ENCODE data around the gene TPM1.

The TPM1 gene

DNA sequence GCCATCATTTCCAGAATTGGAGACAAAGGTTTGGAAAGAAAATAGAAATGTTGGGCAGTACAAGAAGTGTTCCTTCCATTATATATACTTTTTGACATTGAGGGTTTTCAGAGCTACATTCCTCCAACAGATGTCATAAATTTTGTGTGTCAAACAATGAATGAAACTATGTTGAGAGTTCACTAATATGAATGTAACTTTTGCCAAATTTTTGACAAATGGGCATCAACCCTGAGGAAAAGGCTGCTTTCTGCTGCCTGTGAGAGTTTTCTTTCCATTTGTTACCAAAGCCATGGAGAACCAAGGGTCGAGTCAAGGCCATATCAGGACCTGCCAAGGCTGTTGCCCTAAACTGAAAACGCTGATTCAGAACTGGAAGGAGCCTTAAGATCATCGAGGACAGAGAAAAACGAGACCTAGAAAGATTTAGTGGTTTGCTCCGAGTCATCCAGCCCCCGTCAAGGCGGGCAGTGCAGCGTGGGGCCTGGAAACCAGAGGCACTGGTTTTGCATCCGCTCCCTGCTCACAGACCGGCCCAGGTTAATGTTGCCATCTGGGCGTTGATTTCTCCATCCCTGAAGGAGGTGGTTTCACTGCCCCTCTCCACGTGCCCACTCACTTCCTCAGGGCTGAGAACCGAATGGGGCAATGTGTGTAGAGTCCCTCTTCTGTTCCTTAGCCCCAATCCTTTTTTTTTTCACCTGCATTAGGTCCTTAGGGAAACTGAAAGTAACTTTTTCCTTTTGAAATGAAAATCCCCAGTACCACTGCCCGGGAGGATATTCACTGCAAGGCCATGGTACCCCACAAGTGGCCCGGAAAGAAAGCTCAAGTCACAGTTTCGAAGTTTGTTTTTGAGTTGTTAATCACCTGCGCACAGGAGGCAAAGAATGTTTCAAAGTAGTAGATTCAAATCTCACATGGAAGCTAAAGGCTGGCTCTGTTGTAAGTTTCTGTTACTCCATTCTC is 32.8 kb downstream of the TPM1 start:
- no peak for DNase-seq (ENCODE audit: low read depth)

DNA sequence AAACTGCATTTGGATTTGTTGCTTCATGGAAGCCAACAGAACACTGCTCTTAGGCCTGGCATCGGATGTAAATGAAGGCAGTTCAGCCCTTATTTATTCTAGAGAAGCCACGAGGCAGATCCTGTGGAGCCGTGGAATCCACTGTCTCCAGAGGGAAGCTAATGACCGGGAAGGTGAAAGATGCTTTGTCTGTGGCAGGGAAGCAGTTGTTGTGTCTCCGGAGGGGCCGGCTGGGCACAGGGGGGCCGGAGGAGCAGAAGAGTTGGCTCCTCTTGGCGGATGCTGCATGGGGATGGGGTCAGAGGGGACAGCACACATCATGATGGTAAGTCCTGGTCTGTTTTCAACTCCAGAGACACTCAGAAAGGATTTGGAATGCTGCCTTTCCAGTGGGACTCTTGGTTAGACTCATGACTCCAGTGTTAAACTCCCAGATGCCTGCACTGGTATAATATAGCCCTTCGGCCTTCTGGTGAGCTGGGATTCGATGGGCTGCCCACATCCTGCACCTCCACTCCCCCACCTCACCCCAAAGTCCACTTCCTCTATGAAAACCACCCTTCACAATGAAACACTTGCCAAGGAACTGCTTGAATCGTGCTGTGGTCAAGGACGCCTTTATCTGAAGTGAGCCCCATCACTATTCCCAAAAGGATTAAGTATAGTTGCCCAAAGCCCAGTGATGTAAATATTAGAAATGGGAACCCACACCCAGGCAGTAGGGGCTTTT is 33.6 kb downstream of the TPM1 start:
- DNase-seq (ENCODE audit: low read depth) = no peak

DNA sequence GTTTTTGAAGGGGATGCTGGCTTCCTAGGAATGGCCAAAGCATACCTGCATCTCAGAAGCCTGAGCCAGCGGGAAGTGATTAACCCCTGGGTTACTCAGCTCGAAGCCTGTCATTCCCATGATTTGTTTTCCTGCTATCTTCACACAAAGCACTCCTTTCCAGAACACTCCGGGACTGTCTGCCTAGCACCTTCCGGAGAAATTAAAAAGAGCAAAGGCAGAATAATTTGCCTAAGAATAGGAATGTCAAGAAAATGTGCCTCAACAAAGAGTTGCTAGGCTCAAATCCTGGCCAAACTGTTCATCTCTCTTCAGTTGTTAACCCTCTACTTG is 34.1 kb downstream of the TPM1 start:
- DNase-seq (ENCODE audit: low read depth) = no peak

DNA sequence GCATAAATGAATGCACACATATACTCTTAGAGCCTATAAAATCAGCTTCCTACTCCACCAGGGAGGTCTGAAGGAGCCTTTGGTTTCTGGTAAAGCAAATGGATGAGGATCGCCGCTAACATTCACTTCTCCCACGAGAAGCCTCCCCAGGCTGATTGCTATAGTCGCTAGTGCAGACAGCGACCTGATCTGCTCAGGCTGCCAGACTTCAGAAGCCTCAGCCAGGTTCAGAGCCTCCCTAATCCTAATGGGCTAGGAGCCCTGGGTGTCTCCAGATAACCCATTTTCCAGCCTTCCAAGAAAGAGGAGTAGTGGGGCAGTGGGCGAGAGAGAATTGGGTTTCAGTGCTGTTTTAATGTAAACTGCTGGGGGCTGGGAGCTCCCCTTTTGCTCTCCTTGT is 35.4 kb downstream of the TPM1 start:
- DNase-seq (ENCODE audit: low read depth) = no peak

DNA sequence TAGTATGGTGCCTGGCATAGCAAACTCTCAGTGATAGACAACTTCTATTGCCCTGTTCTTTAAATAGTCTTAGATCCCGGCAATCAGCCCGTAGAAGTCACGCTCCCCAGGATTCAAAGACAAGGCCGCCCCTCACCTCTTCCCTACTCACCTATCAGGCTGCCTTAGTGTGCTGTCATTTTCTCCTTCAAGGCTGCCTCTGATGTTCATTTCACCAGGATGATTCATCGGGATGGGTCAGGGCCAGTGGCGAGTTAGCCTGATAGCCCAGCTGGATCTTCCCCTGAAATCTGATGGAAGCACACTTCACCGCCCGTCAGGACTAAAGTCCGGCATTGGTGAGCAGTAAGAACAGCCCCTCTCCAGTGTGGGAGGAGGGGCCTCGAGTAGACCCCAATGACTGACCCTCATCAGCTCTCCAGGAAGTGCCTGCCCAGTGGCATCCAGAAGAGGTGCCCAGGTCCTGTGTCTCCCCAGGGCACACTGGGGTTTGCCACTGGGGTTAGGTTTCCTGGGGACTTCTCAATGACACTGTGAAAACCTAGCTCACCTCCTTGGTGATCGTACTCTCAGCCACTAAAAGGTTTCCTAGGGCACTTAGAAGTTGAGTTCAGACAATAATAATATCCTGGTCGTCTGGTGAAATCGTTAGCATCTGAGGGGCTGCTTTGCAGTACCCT is 37.5 kb downstream of the TPM1 start:
- DNase-seq (ENCODE audit: low read depth) = no peak

DNA sequence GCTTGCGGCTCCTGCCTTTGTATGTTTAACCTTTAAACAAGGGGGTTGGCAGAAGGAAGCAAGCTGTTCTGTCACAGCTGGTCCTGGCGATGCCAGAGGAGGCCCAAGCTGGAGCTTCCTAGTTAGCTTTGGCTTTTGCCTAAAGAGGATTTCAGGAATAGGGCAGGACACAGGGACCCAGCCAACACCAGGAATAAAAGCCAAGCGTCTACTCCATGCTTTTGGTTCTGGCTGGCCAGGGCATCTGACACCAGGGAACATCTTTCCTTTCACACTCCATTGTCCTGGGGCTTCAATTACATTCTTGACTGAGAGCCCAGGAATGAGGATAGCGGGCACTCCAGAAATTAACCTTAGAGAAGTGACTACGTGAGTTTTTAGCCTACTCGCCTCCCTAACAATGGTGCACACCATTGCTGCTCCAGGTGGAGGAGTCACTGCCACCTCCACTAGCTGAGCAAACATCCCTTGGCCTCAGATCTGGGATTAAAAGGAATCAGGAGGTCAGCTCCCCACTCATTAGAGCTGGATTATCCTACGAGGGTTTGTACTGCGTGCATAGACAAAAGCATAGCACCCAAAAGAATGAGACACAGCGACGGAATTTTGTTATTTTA is 38.2 kb downstream of the TPM1 start:
- DNase-seq (ENCODE audit: low read depth) = no peak

DNA sequence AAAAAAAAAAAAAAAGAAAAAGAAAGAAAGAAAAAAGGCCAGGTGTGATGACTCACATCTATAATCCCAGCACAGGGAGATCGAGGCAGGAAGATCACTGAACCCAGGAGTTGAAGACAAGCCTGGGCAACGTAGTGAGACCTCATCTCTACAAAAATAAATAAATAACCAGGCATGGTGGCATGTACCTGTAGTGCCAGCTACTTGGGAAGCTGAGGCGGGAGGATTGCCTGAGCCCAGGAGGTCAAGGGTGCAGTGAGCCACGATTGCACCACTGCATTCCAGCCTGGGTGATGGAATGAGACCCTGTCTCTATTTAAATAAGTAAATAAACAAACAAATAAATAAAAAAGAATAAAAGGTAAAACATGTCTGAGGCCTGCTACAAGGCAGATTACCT is 39.8 kb downstream of the TPM1 start:
- no peak for DNase-seq (ENCODE audit: low read depth)

DNA sequence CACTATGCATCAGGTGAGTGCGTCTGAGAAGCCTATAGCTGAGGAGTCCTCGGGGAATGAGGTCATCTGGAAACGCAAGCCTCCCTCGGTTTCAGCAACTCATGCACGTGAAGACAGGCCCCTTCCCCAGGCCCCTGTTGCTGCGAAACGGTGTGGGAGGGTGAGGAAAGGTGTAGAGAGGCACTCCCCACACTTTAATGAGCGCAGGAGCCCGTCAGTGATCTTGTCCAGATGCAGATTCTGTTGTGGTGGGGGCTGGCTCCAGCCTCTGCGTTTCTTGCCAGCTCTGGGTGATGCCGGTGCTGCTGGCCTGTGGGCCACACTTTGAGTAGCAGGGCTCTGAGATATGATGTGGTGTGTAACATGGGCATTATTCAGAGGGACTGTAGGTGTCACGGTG is 40.5 kb downstream of the TPM1 start:
- DNase-seq (ENCODE audit: low read depth) = no peak

DNA sequence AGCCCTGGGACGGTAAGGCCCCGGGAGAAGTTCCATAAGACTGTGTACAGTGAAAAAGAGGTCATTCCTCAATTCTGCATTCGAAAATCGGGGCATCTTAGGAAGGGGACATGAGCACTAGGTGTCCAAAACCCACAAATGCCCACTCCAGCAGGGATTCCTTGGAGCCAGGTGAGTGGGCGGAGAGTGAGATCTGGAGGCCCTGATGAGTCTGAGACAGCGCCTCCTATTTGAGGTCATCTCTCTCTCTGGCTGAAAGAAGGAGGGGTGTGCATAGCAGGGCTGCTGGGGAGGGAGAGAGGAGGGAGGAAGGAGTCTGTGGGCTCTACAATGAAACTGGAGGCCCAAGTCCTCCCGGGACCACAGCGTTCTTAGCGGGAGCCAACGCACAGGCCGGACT is 41.0 kb downstream of the TPM1 start:
- no peak for DNase-seq (ENCODE audit: low read depth)

DNA sequence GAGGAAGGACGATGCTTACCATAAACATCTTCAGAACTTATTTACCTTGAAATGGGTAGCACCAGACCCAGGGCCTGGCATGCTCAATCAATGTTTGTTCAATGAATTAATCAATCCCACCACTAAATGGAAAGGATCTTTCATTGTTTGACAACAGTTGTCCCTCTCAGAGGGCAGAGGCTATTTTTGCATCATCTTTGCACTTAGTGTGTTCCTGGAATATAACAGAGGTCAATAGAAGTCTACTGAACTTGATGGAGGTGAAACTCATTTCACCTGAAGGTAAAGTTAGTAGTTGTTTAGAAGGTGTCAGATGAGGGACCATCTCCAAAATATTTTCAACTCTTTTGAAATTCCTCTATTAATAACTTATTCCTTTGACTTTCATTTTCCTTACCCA is 42.3 kb downstream of the TPM1 start:
- no peak for DNase-seq (ENCODE audit: low read depth)

DNA sequence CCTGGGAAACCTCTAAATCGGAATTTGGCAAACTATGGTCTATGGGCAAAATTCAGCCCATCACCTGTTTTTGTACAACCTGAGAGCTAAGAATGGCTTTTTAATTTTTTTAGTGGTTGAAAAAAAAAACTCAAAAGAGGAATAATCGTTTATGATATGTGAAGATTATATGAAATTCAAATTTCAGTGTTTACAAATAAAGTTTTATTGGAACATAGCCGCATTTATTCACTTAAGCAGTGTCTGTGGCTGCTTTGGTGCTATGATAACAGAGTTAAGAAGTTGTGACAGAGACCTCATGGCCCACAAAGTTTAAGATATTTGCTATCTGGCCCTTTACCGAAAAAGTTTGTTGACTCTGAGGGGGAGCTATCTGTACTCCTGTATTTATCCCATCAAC is 42.7 kb downstream of the TPM1 start:
- DNase-seq (ENCODE audit: low read depth) = no peak

DNA sequence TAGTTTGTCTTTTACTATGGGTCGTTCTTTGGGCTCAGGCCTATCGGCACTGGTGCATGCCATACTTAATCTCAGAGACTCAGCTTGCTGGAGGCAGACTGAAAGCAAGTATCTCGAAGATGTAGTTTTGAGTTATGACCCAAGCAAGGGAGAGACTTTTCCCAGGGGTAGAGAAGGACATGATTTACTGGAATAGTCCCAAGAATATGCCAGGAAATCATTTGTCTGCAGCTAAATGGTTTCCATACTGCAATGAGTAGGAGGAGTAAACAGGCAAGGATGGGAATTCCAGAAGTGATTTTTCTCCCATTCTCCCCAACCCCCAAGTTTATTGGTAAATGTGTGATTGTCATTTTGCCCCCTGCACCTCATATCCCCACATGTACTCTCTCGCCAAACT is 43.7 kb downstream of the TPM1 start:
- DNase-seq (ENCODE audit: low read depth) = no peak

DNA sequence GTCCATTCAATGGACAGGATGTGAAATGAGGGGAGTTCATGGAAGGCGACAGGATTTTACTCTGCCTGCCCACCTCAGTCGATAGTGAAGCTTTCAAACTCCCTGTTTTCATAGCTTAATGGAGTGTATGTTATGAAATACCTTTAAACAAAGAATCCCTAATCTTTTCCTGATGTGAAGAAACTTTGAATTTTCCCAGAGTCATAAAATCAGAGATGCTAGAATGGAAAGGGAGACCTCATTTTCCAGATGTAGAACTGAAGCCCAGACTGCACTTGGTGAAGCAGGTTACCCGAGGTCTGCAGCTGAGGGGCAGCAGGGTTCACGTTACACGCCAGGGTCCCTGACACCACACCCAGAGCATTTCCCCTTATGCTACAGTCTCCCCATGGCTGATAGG is 44.4 kb downstream of the TPM1 start:
- DNase-seq (ENCODE audit: low read depth) = no peak

DNA sequence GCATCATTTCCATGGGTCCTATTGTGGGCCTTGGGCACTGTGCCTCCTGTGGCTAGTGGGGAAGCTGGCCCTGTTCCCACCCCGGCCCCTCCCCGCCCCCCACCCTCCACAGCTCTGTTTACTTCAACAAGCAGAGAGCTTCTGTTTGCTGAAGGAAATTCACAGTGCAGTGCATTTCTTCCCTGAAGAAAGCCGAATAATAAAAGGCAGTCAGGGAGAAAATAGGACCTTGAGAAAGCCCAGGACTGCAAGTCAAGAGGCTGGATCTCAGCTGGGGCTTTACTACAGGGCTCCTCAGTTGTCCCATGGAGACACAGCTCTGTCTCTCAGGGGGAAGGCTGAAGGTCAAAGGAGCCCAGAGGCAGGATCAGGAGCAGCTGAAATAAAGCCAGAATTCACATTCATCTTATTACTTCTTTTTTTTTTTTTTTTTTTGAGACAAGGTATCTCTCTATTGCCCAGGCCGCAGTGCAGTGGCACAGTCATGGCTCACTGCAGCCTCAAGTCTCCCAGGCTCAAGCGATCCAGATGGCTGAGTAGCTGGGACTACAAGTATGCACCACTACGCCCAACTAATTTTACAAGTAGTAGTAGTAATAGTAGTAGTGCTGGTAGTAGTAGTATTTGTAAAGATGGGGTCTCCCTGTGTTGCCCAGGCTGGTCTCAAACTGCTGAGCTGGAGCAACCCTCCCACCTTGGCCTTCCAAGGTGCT is 46.1 kb downstream of the TPM1 start:
- DNase-seq (ENCODE audit: low read depth) = no peak

DNA sequence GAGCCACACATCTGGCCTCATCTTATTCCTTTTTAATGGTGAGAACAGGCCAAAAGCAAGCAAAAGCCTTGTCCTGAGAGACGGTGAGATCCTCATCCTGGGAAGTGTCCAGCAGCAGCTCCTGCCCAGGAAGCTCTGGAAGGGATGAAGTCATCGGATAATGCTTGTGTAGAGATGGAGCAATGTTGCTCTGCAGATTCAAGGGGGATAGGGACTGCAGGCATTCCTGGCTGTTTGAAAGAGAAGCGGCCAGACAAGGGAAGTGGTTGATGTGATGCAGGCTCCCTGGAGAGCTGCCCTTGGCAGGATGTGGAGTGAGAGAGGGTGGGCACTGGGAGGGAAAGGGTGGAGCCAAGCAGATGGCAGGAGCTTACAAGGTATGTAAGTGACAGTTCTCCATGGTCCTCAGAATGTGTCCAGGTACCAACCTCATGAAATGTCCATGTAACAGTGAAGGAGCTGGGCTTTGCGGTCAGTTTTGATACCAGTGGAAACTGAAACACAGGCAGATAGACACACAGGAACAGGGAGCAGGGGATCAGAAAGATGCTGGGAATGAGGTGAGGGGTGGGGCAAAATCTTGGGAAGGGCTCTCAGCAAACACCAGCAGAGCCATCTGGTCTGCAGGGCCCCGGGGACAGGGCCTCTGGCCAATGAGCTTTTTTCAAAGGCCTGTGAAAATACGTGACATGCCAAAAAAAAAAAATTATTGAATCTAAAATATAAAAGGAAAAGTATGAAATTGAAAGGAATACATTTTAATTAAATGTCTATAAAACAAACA is 46.9 kb downstream of the TPM1 start:
- DNase-seq (ENCODE audit: low read depth) = no peak

DNA sequence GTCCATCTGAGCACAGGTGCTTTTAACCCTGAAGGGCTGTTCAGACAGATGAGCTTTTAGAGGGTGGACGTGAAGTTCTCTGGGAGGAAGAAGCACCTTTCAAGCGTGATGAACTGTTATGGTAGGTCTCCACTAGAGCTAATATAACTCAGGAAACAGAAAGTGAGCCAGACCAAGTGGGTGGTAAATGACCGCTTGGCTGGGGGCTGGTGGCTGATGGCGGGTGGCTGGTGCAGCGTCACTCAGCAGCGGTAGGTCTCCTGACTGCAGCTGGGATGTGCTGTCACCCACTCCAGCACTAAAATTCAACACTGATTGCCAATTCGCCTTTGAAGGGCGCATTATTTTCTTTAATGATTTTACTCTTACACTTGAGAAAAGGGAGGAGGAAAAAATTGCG is 47.9 kb downstream of the TPM1 start:
- no peak for DNase-seq (ENCODE audit: low read depth)

DNA sequence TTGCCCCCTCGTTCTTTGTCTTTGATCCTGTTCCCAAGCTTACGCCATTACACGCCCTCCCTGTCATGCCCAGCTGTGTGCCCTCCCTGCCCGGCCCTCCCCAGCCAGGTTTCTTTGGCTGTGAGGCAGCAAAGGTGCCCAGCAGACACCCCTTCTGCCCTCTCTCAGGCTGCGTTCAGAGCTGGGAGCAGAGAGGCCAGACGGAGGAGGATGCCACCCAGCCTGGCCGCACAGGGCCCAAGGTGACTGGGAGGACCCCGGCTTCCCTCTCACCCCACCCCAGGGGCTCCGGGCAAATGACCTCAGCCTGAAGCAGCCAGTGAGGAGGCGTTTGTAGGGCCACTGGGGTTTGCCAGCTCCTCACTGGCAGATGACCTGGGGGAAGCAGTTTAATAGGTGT is 48.3 kb downstream of the TPM1 start:
- DNase-seq (ENCODE audit: low read depth) = no peak

DNA sequence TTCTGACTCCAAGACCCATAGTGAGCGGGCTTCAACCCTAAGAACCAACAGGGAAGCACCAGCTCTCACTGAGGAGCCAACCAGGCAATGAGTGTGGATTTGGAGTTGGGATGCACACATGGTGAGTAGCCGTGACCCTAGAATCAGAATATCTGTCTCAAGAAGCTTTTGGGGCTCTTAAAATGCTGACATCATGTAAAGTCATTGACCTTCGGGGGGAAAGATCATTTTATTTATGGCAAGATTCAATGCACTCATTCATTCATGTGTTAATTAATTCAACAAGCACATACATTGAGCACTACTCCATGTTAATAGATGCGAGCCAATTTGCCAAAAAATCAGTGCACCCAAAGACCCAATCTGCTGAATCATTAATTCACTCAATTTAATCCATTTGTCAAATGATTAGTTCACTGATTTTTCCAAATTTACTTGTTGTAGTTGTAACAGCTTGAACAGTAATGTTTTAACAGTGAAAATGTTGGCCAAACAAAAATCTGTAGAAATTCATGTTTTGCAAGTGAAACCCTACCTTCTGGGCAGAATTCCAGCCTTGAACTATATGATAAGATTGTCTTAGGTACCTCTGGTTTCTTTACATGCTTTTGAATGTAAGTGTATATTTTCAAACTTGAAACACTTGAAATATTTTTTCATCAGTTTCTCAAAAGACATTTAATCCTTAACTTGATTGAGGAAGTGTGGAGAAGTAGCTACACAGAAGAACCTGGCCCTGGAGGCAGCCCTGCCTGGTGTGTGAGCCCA is 49.3 kb downstream of the TPM1 start:
- DNase-seq (ENCODE audit: low read depth) = no peak

DNA sequence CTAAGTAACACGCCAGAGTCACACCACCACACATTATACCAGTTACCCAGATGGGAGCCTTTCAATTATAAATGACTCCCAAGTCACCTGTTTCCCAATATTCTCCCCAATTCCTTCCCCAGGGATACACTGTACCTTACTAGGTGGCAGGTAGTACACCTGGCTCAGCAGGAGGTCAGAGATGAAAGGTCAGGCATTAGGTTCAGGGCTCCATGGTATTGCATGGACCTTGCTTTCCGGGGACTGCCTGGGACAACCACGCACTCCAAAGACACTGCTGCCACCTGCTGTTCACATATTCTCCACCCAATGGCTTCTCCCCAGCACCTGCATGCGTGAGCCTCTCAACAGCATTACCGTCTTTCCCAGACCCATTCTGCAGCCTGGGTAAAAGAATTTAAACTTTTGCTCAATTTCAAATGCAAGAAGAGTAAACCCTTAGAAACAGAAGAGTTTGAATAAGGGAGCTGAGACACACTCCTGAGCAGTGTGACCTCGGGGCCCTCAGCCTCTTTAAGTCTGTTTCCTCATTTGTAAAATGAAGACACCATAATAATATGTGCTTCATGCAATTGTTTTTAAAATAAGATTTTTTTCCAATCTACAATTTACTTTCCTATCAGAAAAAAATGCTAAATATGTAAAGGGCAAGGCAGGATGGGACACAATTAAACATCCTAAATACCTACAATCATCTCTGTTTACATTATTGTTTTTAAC is 51.1 kb downstream of the TPM1 start:
- DNase-seq (ENCODE audit: low read depth) = peak; percentile 43

DNA sequence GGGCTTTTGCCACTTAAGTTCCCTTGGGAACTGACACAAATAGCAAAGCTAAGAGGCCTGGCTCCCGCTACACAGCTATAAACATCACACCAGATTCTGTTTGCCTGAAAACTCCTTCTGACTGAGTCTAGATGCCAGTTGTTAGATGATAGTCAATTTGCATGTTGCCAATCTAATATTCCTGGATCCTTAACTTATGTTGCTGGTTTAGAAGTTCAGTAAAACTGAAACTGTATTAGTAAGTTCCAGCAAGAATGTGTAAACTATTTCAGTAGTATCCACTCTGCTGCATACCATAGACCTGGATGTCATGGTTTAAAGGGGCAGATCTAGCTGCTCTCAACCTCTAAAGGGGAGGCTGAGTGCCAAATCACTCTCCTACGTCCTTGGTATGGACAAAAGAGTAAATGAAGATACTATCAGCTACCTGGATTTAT is 52.0 kb downstream of the TPM1 start:
- no peak for DNase-seq (ENCODE audit: low read depth)

Data from stimulated activated CD8-positive, alpha-beta memory T cell treated with anti-CD3 and anti-CD28 coated beads, Interleukin-12 subunit alpha, Interleukin-12 subunit beta, amount 100 ng/mL, for 4 hours (primary cell).